WERI-Rb-1 (cell line): ENCODE measurements around the gene PCIF1.
"Not testable (repeated sequence)": the region's sequence is repeated elsewhere in the genome, so short reads cannot be mapped to it uniquely, and the experiment has no call there.

Experiments used
- DNase-seq: peaks from one replicate; pipeline ENCODE4 v3.0.0-alpha.2; 2020
- H3K27ac ChIP-seq: fragments of 250-450 bp; sonication (Bioruptor Pico); 2 replicates; pipeline ENCODE4 v1.5.1; 2020; ENCODE audit warnings: mild to moderate bottlenecking, moderate library complexity
- H3K27me3 ChIP-seq: fragments of 250-450 bp; sonication (Bioruptor Pico); 2 replicates; pipeline ENCODE4 v1.5.1; 2021; ENCODE audit warnings: mild to moderate bottlenecking, low read depth, moderate library complexity; ENCODE audit not compliant: insufficient read depth, severe bottlenecking
- H3K36me3 ChIP-seq: fragments of 250-450 bp; sonication (Bioruptor Pico); 2 replicates; pipeline ENCODE4 v1.5.1; 2020; ENCODE audit warnings: mild to moderate bottlenecking, moderate library complexity
- H3K4me3 ChIP-seq: 2 replicates; pipeline ENCODE4 v1.5.1; 2011; ENCODE audit warnings: low read depth, mild to moderate bottlenecking, control low read depth, low read length
- H3K9me3 ChIP-seq: fragments of 250-450 bp; sonication (Bioruptor Pico); 2 replicates; pipeline ENCODE4 v1.5.1; 2021; ENCODE audit warnings: mild to moderate bottlenecking, moderate library complexity; ENCODE audit not compliant: severe bottlenecking
- CTCF ChIP-seq: IDR thresholded peaks from 2 replicates; pipeline ENCODE4 v1.5.1; 2011; ENCODE audit warnings: low read depth, mild to moderate bottlenecking, control low read depth, inconsistent platforms, low read length

Gene PCIF1

DNA sequence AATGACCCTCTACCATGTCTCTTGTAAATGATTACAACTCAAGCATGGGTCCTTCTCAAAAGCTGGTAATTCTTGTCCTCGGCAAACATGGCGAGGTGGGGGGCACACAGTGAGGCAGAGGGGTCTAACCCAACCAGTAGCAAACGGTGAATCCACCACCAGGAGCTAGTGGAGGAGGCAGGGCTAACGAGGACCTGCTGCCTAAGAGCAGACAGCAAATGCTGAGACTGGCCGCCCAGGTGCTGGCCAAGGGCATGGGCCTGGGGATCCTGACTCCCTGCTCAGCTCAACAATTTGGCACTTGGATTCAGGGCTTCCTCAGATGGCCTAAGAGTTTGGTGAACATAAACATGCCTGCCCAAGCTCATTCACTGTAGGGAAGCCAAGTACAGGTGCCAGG, 18.4 kb downstream of the PCIF1 start:
- no peak for TF ChIP-seq CTCF
- H3K4me3 ChIP-seq, result no peak overlapping the region
- H3K27me3 ChIP-seq, result no peaks in the 10 kb centered on the region
- H3K27ac ChIP-seq, result no peak overlapping the region
- H3K9me3 ChIP-seq, result no peaks in the 10 kb centered on the region
- peaks cover 60% of the 10 kb centered on the region for H3K36me3 ChIP-seq
- no peak for DNase-seq

GRCh38 chr20:45953672-45954071, 19.2 kb downstream of the PCIF1 start:
- DNase-seq, result no peak
- Histone ChIP-seq H3K4me3 (no peak overlapping the region), H3K9me3 (no peaks in the 10 kb centered on the region), H3K27me3 (no peaks in the 10 kb centered on the region), H3K36me3 (peaks cover 58% of the 10 kb centered on the region), H3K27ac (no peak overlapping the region)
- no peak for TF ChIP-seq CTCF

GRCh38 chr20:45956326-45956725, 21.8 kb downstream of the PCIF1 start:
- H3K27ac ChIP-seq, H3K4me3 ChIP-seq, H3K9me3 ChIP-seq, H3K27me3 ChIP-seq, DNase-seq: not testable (repeated sequence)
- H3K36me3 ChIP-seq, result peaks cover 63% of the 10 kb centered on the region

GRCh38 chr20:45957021-45957941, 22.8 kb downstream of the PCIF1 start:
- TF ChIP-seq CTCF, result no peak
- no peaks in the 10 kb centered on the region for H3K9me3 ChIP-seq
- H3K27ac ChIP-seq, result no peak overlapping the region
- H3K4me3 ChIP-seq, result no peak overlapping the region
- H3K36me3 ChIP-seq, result peaks cover 59% of the 10 kb centered on the region
- H3K27me3 ChIP-seq, result no peaks in the 10 kb centered on the region
- peak; percentile 6 for DNase-seq

GRCh38 chr20:45958593-45958992, 24.1 kb downstream of the PCIF1 start:
- Histone ChIP-seq H3K9me3 (no peaks in the 10 kb centered on the region), H3K4me3 (no peak overlapping the region), H3K27ac (no peak overlapping the region), H3K27me3 (no peaks in the 10 kb centered on the region), H3K36me3 (peaks cover 54% of the 10 kb centered on the region)
- TF ChIP-seq CTCF, result no peak
- no peak for DNase-seq

GRCh38 chr20:45959126-45959525, 24.6 kb downstream of the PCIF1 start:
- Histone ChIP-seq H3K4me3 (no peak overlapping the region), H3K27ac (no peak overlapping the region), H3K27me3 (no peaks in the 10 kb centered on the region), H3K9me3 (no peaks in the 10 kb centered on the region), H3K36me3 (peaks cover 56% of the 10 kb centered on the region)
- DNase-seq, result no peak
- no peak for TF ChIP-seq CTCF
